ENCODE measurements around the gene WWP2.

DNA sequence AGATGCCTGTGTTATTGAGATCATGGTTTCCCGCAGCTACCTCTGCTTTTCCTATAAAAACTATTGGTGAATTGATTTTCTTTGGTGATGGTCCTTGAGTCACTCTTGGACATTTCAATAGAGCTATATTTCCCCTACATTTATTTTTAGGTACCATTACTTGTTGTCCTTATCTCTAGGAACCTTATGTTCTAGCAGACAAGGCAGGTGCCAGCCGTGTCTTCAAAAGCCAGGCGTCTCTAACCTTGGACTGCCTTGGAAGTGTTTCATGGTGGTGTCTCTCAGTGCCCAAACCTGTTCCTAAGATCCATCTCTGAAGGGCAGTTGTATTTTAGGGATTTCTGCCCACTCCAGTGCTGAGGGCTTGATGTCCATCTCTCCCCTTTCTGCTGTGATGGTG, 111.7 kb downstream of the WWP2 start:
- TF ChIP-seq, protein P1, sequence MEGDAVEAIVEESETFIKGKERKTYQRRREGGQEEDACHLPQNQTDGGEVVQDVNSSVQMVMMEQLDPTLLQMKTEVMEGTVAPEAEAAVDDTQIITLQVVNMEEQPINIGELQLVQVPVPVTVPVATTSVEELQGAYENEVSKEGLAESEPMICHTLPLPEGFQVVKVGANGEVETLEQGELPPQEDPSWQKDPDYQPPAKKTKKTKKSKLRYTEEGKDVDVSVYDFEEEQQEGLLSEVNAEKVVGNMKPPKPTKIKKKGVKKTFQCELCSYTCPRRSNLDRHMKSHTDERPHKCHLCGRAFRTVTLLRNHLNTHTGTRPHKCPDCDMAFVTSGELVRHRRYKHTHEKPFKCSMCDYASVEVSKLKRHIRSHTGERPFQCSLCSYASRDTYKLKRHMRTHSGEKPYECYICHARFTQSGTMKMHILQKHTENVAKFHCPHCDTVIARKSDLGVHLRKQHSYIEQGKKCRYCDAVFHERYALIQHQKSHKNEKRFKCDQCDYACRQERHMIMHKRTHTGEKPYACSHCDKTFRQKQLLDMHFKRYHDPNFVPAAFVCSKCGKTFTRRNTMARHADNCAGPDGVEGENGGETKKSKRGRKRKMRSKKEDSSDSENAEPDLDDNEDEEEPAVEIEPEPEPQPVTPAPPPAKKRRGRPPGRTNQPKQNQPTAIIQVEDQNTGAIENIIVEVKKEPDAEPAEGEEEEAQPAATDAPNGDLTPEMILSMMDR (conservative IDR thresholded peaks at IDR 0.05), result no peak
- no peak for TF ChIP-seq EZH2 (IDR thresholded peaks at IDR 0.05; ENCODE audit: low read depth)
